ENCODE data around the gene ILF3.

ILF3 gene

GRCh38 chr19:10653732-10654609 lies at the start of gene ILF3:
Gene ILF3 (plus strand): TSS chr19:10654346. CDS start chr19:10670606, 16,260 bp downstream.
- peak; percentile 100 for DNase-seq (ENCODE audit: low read depth)

GRCh38 chr19:10604460-10604980 lies 49.6 kb upstream of the ILF3 start:
- no peak for DNase-seq (ENCODE audit: low read depth)

GRCh38 chr19:10611907-10612306 lies 42.2 kb upstream of the ILF3 start:
- DNase-seq (ENCODE audit: low read depth): no peak

GRCh38 chr19:10612499-10613119 lies 41.5 kb upstream of the ILF3 start:
- no peak for DNase-seq (ENCODE audit: low read depth)

GRCh38 chr19:10615429-10616023 lies 38.6 kb upstream of the ILF3 start:
- no peak for DNase-seq (ENCODE audit: low read depth)

- DNase-seq (ENCODE audit: low read depth): no peak
Observed at GRCh38 chr19:10617409-10618121, 36.6 kb upstream of the ILF3 start.

- no peak for DNase-seq (ENCODE audit: low read depth)
Observed at GRCh38 chr19:10618846-10619245, 35.3 kb upstream of the ILF3 start.

GRCh38 chr19:10620786-10621185 lies 33.4 kb upstream of the ILF3 start:
- no peak for DNase-seq (ENCODE audit: low read depth)

- no peak for DNase-seq (ENCODE audit: low read depth)
Observed at GRCh38 chr19:10621966-10622365, 32.2 kb upstream of the ILF3 start.

- DNase-seq (ENCODE audit: low read depth): no peak
Observed at GRCh38 chr19:10624585-10624984, 29.6 kb upstream of the ILF3 start.

- no peak for DNase-seq (ENCODE audit: low read depth)
Observed at GRCh38 chr19:10625003-10625761, 29.0 kb upstream of the ILF3 start, which contains the start of gene SLC44A2. Gene SLC44A2 (plus strand): TSS chr19:10625553. CDS start chr19:10625634, 81 bp downstream.

GRCh38 chr19:10625762-10626138 lies 28.4 kb upstream of the ILF3 start:
- no peak for DNase-seq (ENCODE audit: low read depth)

GRCh38 chr19:10631874-10632273 lies 22.3 kb upstream of the ILF3 start:
- DNase-seq (ENCODE audit: low read depth): no peak

- no peak for DNase-seq (ENCODE audit: low read depth)
Observed at GRCh38 chr19:10634430-10634829, 19.7 kb upstream of the ILF3 start.

GRCh38 chr19:10634963-10635362 lies 19.2 kb upstream of the ILF3 start:
- no peak for DNase-seq (ENCODE audit: low read depth)

- DNase-seq (ENCODE audit: low read depth): no peak
Observed at GRCh38 chr19:10636304-10636972, 17.7 kb upstream of the ILF3 start.

GRCh38 chr19:10637894-10638293 lies 16.3 kb upstream of the ILF3 start:
- DNase-seq (ENCODE audit: low read depth): no peak

- DNase-seq (ENCODE audit: low read depth): no peak
Observed at GRCh38 chr19:10639836-10640235, 14.3 kb upstream of the ILF3 start.

- no peak for DNase-seq (ENCODE audit: low read depth)
Observed at GRCh38 chr19:10640361-10640760, 13.8 kb upstream of the ILF3 start.

- no peak for DNase-seq (ENCODE audit: low read depth)
Observed at GRCh38 chr19:10641248-10641647, 12.9 kb upstream of the ILF3 start.

Data from CMK (cell line).